Vagina (tissue), 2 donors: ENCODE measurements around the gene ARMH3. TPM values are rescaled to one million over a fixed set of nuclear protein-coding genes. Genes with fewer than 3 reads are reported as not detected.

Experiments used
- DNase-seq, 2 donors: peaks; one replicate each; pipeline ENCODE4 v3.0.0-alpha.2; 2017; ENCODE audit errors: extremely low spot score in 2 of 2
- H3K27ac ChIP-seq: fragments of 200-600 bp; sonication (generic); one replicate; pipeline ENCODE4 v1.5.1; 2019
- H3K27me3 ChIP-seq: fragments of 200-600 bp; sonication (generic); one replicate; pipeline ENCODE4 v1.5.1; 2019
- H3K36me3 ChIP-seq, 2 donors: fragments of 200-600 bp; sonication (generic); one replicate each; pipeline ENCODE4 v1.5.1; 2017 to 2019
- H3K4me1 ChIP-seq: fragments of 200-600 bp; sonication (generic); one replicate; pipeline ENCODE4 v1.5.1; 2019
- H3K4me3 ChIP-seq, 2 donors: fragments of 200-600 bp; sonication (generic); 1 replicate in 1 of 2; 2 replicates in 1 of 2; pipeline ENCODE4 v1.5.1; 2016 to 2019
- H3K9me3 ChIP-seq: fragments of 200-600 bp; sonication (generic); one replicate; pipeline ENCODE4 v1.5.1; 2019
- POLR2A ChIP-seq, 2 donors: fragments of 450-650 bp; IDR thresholded peaks; one replicate each; pipeline ENCODE4 v1.6.1; 2017; ENCODE audit warnings: antibody characterized with exemption in 2 of 2, mild to moderate bottlenecking in 2 of 2, moderate library complexity in 2 of 2
- POLR2AphosphoS5 ChIP-seq, 2 donors: sonication (generic); formaldehyde crosslinking; IDR thresholded peaks; one replicate each; pipeline ENCODE4 v1.9.0; 2017; ENCODE audit warnings: antibody characterized with exemption in 2 of 2, mild to moderate bottlenecking in 2 of 2, low read depth in 1 of 2; ENCODE audit not compliant: insufficient read depth in 1 of 2
- intact Hi-C: fragments of 100-400 bp; cut with DNase I; formaldehyde crosslinking; loops from one replicate; pipeline ENCODE4 v1.15.1; 2023
- total RNA-seq: library from RNA; depleted of rRNA; stranded (reverse); fragments of >200 nt; gene quantifications from one replicate; pipeline ENCODE4 v1.2.3, GENCODE V29; 2016
- TF ChIP-seq, protein P1 (sequence below), 3 experiments: fragments of 450-650 bp in 2 of 3; fragments of 200-600 bp in 1 of 3; sonication (generic) in 1 of 3; IDR thresholded peaks; one replicate each; pipeline ENCODE4 v1.5.1; 2017 to 2019; ENCODE audit warnings: antibody characterized with exemption in 3 of 3, mild to moderate bottlenecking in 2 of 3, moderate library complexity in 2 of 3

ARMH3 gene
- total RNA-seq, 1 donor from 2014 or later: 26.5 TPM

- no peaks in the 10 kb centered on the region for H3K27me3 ChIP-seq
- no peak for DNase-seq
- TF ChIP-seq POLR2A (IDR thresholded peaks at IDR 0.05) (no peak), POLR2AphosphoS5 (IDR thresholded peaks at IDR 0.05; ENCODE audit: insufficient read depth in 1 of 2, low read depth in 1 of 2) (no peak)
- TF ChIP-seq, protein P1, sequence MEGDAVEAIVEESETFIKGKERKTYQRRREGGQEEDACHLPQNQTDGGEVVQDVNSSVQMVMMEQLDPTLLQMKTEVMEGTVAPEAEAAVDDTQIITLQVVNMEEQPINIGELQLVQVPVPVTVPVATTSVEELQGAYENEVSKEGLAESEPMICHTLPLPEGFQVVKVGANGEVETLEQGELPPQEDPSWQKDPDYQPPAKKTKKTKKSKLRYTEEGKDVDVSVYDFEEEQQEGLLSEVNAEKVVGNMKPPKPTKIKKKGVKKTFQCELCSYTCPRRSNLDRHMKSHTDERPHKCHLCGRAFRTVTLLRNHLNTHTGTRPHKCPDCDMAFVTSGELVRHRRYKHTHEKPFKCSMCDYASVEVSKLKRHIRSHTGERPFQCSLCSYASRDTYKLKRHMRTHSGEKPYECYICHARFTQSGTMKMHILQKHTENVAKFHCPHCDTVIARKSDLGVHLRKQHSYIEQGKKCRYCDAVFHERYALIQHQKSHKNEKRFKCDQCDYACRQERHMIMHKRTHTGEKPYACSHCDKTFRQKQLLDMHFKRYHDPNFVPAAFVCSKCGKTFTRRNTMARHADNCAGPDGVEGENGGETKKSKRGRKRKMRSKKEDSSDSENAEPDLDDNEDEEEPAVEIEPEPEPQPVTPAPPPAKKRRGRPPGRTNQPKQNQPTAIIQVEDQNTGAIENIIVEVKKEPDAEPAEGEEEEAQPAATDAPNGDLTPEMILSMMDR (IDR thresholded peaks at IDR 0.05): no peak
- H3K27ac ChIP-seq: no peak overlapping the region
- peaks cover 0 to 8% of the 10 kb centered on the region in 2 donors for H3K36me3 ChIP-seq
- no peak overlapping the region for H3K4me3 ChIP-seq
- intact Hi-C loops: no loop called here
- peaks cover 10% of the 10 kb centered on the region for H3K4me1 ChIP-seq
- peaks cover 11% of the 10 kb centered on the region for H3K9me3 ChIP-seq
Measured at GRCh38 chr10:101856626-101857025, 199.3 kb downstream of the ARMH3 start.

GRCh38 chr10:101851411-101852116 is 204.4 kb downstream of the ARMH3 start:
- no peaks in the 10 kb centered on the region for H3K27me3 ChIP-seq
- no peak for DNase-seq
- TF ChIP-seq, protein P1 (IDR thresholded peaks at IDR 0.05): no peak
- no peak for TF ChIP-seq POLR2A (IDR thresholded peaks at IDR 0.05)
- no peak for TF ChIP-seq POLR2AphosphoS5 (IDR thresholded peaks at IDR 0.05; ENCODE audit: insufficient read depth in 1 of 2, low read depth in 1 of 2)
- peaks cover 8% of the 10 kb centered on the region for H3K4me1 ChIP-seq
- intact Hi-C loops: no loop called here
- H3K4me3 ChIP-seq: no peak overlapping the region
- no peak overlapping the region for H3K27ac ChIP-seq
- H3K9me3 ChIP-seq: no peaks in the 10 kb centered on the region
- peaks cover 0 to 9% of the 10 kb centered on the region in 2 donors for H3K36me3 ChIP-seq

- no peak overlapping the region for H3K4me3 ChIP-seq
- no peaks in the 10 kb centered on the region for H3K4me1 ChIP-seq
- TF ChIP-seq POLR2AphosphoS5 (IDR thresholded peaks at IDR 0.05; ENCODE audit: insufficient read depth in 1 of 2, low read depth in 1 of 2): no peak
- TF ChIP-seq, protein P1 (IDR thresholded peaks at IDR 0.05): no peak
- no peak for TF ChIP-seq POLR2A (IDR thresholded peaks at IDR 0.05)
- DNase-seq: peak in 1 of 2 donors; percentile 34
- H3K36me3 ChIP-seq: peaks cover 0 to 17% of the 10 kb centered on the region in 2 donors
- H3K9me3 ChIP-seq: no peaks in the 10 kb centered on the region
- no peak overlapping the region for H3K27ac ChIP-seq
- intact Hi-C loops: no loop called here
- no peaks in the 10 kb centered on the region for H3K27me3 ChIP-seq
Measured at GRCh38 chr10:101850749-101851148, 205.2 kb downstream of the ARMH3 start.

DNA sequence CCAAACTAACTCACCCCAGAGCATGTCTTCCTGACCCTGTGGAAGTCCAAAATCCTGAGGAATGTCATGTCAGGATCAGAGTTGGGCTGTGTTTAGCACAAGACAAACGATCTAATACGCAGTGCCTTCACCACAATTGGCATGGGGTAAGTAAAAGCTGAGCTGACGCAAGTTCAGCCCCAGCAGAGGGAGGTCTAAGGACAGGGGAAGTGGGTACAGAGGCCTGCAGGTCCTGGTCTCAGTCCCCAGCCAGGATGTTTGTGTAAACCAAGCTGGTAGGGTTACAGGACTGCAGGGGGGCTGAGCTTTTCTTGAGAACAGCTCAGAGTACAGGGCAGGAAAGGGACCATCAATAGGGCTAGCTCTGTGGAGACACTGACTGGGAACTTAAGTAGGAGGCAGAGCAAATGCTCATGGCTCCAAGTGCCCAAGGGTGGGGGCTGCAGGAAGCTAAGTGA is 207.1 kb downstream of the ARMH3 start:
- H3K27me3 ChIP-seq: no peaks in the 10 kb centered on the region
- intact Hi-C loops: loop anchor here (10.0 kb wide), 1 partner anchor 156 kb away; no protein-coding TSS in a partner anchor
- H3K36me3 ChIP-seq: peaks cover 0 to 24% of the 10 kb centered on the region in 2 donors
- H3K27ac ChIP-seq: no peak overlapping the region
- peak in 1 of 2 donors; percentile 61 for DNase-seq
- TF ChIP-seq, protein P1 (IDR thresholded peaks at IDR 0.05): no peak
- TF ChIP-seq POLR2A (IDR thresholded peaks at IDR 0.05) (no peak), POLR2AphosphoS5 (IDR thresholded peaks at IDR 0.05; ENCODE audit: insufficient read depth in 1 of 2, low read depth in 1 of 2) (no peak)
- peaks cover 2% of the 10 kb centered on the region for H3K4me1 ChIP-seq
- no peaks in the 10 kb centered on the region for H3K9me3 ChIP-seq
- H3K4me3 ChIP-seq: no peak overlapping the region

DNA sequence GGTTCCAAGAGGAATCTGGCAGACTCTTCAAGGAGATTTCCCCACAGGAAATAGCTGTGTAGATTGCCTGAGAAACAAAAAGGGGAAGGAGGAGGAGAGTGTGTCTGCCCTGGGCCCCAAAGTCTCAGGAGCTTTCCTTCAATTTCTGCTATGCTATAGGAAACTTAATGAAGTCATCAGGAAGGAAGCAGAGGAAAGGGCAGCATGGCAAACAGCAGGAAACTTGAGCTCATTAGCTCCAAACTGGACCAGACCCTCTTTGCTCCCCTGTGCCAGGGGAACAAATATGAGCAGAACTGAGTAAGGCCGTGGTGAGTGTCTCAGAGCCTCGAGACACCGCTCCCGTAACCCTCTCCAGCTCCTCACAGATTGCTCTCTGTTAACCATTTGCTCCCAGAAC is 207.6 kb downstream of the ARMH3 start:
- Histone ChIP-seq H3K27me3 (no peaks in the 10 kb centered on the region), H3K9me3 (no peaks in the 10 kb centered on the region), H3K36me3 (peaks cover 0 to 24% of the 10 kb centered on the region in 2 donors), H3K4me3 (no peak overlapping the region), H3K27ac (no peak overlapping the region), H3K4me1 (peaks cover 7% of the 10 kb centered on the region)
- DNase-seq: no peak
- TF ChIP-seq POLR2A (IDR thresholded peaks at IDR 0.05) (no peak), POLR2AphosphoS5 (IDR thresholded peaks at IDR 0.05; ENCODE audit: insufficient read depth in 1 of 2, low read depth in 1 of 2) (no peak)
- TF ChIP-seq, protein P1 (IDR thresholded peaks at IDR 0.05): no peak
- intact Hi-C loops: loop anchor here (10.0 kb wide), 1 partner anchor 156 kb away; no protein-coding TSS in a partner anchor
